ENCODE results near the gene CCDC106. TPM values are rescaled to one million over a fixed set of nuclear protein-coding genes. Genes with fewer than 3 reads are reported as not detected.

Gene CCDC106
- total and polyA plus RNA-seq, 2 of the 4 experiments (the other 2 are of a cell fraction): 2.3 to 13.6 TPM

DNA sequence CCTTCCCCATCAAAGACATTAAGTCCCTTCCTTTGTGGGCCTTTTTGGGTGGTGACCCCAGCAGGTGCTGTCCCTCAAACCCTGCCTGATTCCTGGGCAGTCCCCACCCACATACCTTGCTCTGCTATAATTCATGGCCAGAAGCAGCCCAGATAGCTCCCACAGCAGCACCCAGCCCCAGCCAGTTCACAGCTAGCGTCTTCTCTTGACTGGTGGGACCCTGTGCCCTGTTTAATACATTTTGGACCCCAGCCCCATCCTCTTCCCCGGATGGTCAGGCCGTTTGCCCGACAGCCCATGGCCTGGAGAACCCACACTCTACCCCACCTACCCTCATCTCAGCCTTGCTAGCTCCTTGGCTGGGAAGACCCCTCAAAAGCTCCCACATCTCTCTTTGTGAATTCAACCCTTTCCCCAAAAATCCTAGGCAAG is 2.1 kb downstream of the CCDC106 start (continued):
- TF ChIP-seq, protein P1, sequence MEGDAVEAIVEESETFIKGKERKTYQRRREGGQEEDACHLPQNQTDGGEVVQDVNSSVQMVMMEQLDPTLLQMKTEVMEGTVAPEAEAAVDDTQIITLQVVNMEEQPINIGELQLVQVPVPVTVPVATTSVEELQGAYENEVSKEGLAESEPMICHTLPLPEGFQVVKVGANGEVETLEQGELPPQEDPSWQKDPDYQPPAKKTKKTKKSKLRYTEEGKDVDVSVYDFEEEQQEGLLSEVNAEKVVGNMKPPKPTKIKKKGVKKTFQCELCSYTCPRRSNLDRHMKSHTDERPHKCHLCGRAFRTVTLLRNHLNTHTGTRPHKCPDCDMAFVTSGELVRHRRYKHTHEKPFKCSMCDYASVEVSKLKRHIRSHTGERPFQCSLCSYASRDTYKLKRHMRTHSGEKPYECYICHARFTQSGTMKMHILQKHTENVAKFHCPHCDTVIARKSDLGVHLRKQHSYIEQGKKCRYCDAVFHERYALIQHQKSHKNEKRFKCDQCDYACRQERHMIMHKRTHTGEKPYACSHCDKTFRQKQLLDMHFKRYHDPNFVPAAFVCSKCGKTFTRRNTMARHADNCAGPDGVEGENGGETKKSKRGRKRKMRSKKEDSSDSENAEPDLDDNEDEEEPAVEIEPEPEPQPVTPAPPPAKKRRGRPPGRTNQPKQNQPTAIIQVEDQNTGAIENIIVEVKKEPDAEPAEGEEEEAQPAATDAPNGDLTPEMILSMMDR (conservative IDR thresholded peaks at IDR 0.05; ENCODE audit: low read depth, low read length): no peak
- no peak for TF ChIP-seq NFE2L2 (IDR thresholded peaks at IDR 0.05; ENCODE audit: low read depth, low read length)
- no peak for TF ChIP-seq SMC3 (IDR thresholded peaks at IDR 0.05; ENCODE audit: low read depth, low read length)
- TF ChIP-seq MAFK (IDR thresholded peaks at IDR 0.05; ENCODE audit: low read depth, low read length): no peak
- TF ChIP-seq CHD1 (IDR thresholded peaks at IDR 0.05; ENCODE audit: low read depth, low read length): no peak

All from IMR-90 (cell line).